ENCODE results near the gene CTBP2.
"Not testable (repeated sequence)": the region's sequence is repeated elsewhere in the genome, so short reads cannot be mapped to it uniquely, and the experiment has no call there.

The CTBP2 gene

GRCh38 chr10:125156739-125157480, 3.5 kb downstream of the CTBP2 start:
- no peak for DNase-seq

DNA sequence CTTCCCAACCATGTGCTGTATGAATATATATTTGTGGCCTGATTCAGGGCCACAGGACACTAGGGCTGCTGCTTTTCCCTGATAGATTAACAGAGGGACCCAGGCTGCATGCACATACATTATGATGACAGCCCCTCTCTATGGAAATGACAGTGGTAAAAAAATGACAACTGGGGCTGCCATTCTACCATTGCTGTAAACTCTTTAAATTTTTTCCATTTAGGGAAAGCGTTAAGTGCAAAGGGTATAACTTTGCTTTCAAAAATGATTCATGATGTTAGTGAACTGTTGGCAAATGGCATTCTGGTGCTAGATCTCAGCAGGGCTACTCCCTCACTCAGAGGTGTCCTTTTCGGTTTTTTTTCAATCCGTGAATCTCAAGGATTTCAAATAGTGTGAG, 4.2 kb downstream of the CTBP2 start:
- no peak for DNase-seq

DNA sequence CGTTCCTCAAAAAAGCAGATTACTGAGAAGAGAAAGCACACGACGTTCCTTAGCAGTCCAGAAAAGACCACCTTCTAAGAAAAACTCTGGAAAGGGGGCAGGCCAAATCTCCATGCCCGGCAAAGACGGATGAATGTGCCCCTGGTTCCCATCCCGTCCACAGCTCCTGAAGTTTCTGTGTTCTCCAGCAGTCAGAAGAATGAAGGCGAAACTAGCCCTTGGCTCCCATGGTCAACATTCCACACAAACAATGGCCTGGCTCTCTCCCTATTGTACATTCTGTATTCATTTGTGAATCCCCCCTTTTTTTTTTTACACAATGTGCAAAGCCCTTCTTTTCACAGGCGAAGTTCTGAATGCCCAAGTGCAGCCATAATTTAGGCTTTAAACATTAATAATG, 5.3 kb downstream of the CTBP2 start:
- DNase-seq: no peak

DNA sequence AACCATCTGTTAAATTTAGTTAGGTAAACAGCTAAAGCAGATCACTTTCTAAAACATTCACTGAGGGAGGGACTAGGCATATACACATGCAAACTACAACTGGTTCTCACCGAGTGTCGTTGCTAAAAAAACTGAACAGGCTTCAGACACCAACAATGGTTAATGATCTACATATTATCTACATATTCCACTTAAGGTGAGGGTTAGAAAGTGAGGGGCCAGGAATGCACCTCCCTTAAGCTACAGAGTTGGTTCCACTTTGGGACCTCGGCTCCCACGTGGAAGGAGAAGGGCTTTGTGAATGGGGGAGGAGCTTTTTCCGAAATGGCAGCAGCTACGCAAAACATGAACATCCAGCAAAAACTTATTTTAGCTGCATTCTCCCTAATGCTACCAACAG, 5.8 kb downstream of the CTBP2 start:
- no peak for DNase-seq

DNA sequence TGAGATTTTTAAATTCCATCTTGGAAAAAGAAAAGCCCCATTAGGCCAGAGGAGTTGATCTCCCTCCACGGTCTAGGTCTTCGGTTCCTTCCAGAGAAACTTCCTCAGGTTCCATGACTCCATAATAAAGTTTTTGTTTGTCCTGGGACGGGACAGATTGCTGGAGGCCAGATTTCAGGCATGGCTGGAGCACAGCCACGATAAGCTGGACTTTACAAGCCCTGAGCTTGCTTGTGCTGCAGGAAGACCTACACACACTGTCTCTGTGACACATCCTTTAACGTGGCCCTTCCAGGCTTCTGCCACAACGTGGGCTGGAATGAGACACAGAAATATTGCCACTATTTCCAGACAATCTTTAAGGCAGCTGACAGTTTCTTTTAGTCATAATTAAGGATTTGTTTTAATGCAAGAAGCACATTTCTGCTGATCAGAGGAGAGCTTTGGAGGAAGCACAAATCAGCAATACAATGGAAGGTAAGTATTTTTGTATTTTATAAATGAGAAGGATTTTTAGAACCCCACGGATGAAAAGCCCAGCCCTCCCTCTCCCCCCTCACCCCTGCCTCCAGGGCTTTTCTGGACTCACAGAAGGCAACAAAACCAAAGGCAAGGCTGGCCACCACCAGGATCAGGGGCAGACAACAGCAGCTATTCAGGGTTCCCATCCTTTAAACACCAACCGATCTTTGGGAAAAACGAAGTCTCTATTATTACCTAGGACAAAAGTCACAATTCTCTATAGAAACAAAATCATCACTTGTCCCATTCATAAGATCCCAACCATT, 6.5 kb downstream of the CTBP2 start:
- DNase-seq: no peak

DNA sequence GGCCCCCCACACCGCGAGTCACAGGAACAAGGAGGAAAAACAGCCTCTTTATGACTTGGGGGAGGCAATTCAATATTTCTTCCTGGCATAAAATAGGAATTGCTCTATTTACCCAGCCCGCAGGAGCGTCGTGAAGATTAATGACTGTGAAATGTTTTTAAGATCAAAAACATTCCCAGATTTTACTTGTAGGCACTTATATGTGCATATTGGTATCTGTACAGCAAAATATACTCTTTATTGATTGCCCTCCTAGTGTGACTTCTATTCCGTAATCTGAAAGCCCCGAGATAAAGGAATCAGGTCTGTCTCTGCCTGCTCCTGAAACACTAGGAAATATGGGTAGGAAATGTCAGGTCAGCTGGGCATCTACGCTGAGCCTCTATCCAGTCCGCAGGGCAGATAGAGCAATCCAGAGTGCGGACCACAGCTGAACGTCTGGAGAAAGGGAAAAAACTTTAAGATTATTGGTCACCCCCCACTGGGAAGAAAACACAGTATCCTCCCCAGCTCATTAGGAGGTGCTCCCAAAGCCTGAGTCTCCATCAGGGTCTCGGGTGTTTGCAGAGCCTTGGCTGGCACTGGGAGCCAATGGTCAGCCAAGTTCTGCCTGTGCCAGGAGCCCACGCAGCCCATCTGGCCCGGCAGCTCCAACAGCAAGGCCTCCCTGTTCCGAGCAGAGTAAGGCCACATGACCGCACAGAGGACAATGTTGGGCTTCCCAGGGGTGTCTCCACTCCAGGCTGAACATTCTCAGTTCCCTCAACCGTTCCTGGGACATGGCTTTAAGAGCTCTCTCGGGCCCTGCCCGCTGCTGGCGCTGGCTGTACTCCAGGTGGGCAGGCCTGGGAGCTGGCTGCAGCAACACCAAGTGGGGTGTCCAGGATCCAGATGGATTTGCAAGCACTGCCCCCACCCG, 7.7 kb downstream of the CTBP2 start:
- no peak for DNase-seq

DNA sequence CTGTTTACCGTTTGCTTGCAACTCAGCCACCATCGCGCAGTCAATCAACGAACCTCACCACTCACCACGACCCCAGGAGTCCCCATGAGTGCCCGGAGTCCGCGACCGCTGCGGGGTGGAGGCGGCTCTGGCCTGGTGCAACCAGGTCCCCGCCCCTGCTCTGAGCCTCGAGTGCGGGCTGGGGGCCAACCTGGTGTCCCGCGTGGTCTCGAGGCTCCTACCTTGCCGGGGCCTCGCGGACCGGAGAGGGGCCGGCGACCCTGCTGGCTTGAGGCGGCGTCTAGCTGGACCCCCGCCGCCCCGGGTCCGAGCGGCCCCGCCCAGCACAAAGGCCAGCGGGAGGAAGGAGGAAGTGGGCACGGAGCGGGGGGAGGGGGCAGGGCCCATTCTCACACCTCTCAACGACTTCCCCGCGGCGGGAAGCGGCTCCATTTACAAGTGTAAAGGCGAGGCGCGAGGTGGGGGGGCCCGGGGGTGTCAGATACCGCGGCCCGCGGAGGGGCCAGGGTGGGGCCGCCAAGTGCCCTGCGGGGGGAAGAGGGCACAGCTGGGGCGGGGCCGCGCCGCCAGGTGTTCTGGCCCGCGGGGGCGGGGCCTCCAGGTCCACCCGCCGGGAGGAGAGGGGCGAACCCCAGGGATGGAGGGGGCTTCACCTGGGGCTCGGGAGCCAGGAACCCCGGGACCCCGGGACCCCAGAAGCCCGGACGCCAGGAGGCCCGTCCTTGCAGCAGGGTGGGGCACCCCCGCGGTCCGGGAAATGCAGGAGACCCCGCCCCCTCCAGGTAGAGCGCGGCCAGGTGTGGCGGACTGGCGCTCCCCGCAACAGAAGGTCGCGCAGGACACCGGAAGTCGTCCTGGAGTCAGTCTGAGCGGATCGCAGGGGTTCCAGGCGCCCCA, 8.6 kb downstream of the CTBP2 start:
- no peak for DNase-seq

GRCh38 chr10:125151170-125151552, 9.2 kb downstream of the CTBP2 start:
- DNase-seq: no peak

DNA sequence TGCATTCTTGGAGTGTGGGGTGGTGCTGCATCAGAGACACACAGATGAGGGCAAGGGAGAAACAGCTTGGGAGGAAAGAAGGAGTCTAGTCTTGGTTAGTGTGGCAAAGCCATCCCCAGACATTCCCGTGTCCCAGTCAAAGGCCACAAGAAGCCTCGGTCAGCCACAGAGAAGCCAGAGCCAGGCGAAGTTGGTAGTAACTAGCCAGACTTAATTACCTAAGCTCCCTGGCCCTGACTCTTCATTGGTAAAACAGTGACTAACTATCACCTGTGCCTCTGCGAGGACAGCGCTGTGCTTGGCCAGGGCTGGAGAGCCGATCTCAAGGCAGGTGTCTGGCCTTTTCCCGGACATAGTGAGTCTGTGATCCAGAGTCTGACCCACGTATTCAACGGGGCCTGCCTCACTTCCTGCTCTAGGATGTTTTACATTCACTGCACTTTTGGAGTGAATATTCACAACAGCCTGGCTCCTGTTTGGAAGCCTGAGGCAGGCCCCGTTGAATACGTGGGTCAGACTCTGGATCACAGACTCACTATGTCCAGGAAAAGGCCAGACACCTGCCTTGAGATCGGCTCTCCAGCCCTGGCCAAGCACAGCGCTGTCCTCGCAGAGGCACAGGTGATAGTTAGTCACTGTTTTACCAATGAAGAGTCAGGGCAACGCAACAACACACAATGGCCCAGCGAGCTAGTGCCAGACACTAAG, 9.8 kb downstream of the CTBP2 start:
- not testable (repeated sequence) for DNase-seq

DNA sequence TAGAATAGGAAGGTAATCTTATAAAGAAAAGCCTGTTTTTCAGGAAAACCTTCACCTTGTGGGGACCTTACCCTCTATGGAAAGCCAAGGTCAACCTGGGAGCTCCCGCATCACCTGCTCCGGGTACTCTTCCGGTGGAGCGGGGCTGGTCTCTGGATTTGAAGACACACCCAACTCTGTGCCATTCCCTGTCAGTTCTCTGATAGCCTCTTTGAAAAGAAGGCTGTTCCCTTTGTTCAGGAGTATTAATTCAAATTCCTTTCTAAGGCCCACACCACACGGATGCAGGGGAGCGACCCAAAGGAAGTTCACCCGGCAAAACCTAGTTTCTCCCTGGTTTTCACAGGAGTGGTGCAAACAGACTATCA, 10.7 kb downstream of the CTBP2 start:
- no peak for DNase-seq

GRCh38 chr10:125149036-125149679, 11.2 kb downstream of the CTBP2 start:
- DNase-seq: no peak

DNA sequence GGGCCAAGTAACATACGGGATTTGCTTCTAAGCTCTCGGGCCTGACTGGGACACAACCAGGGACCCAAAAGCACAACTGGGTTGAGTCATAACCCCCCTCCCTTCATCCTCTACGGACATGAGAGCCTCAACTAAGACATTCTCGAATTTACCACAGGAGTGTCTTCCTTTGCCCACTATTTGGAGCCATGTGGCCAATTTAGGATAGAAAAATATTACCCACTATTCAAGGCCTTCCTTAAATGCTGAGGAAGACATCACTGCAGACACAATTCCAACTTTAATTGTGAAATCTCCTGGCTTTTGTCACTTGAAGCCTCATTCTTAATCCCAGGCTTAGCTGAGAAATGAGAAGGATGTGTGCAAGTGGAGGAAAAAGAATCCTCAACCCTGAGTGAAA, 11.8 kb downstream of the CTBP2 start:
- DNase-seq: no peak

- DNase-seq: no peak
Observed at GRCh38 chr10:125147971-125148439, 12.4 kb downstream of the CTBP2 start.

DNA sequence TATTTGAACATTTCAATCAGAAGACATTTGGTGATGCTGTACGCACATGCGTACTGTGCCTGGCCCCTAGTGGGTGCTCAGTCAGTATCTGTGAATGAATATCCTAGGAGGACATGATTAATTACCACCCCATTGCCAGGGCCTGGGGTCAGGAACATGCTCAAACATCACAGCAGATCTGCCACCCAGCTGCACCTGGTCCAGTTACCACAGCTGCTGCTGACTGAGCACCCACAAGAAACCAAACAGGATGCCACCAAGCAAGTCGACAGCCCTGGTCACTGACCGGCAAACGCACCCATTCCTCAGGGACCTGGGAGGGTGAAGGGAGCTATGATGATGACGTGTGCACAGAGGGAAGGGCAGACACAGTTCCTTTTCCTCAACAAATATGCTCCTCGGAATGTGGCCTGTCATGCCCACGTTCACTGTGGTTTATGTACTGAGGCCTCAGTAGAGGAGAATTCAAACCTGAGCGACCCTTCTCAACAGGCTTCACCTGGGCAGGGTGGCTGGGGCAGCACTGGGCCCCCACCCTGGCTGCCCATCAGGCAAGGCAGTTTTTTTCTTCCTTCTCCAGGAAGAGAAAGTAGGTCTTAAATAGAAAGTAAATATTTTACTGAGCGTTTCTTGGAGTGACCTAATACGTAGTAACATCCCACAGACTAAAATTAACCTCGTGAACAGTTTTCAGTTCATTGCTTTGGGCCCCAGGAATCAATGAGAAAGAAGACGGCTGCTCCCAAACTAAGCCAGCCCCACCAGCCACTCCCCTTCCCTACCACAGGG, 13.4 kb downstream of the CTBP2 start:
- DNase-seq: no peak

DNA sequence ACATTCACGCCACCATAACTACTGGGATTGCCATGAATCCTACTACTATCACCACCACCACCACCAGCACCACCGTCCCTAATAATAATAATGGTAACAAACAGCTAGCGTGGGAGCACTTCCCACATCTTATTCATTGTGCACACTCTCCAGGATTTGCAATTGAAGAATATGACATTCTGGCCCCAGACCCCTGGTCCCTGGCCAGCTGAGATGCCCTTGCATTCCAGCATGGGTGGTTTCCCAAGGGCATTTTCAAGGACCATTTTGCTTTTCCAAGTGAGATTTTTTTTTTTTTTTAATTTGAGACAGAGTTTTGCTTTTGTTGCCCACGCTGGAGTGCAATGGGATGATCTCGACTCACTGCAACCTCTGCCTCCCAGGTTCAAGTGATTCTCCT, 14.7 kb downstream of the CTBP2 start:
- DNase-seq: no peak

- DNase-seq: no peak
Observed at GRCh38 chr10:125144693-125145623, 15.4 kb downstream of the CTBP2 start.

- DNase-seq: no peak
Observed at GRCh38 chr10:125144206-125144605, 16.2 kb downstream of the CTBP2 start.

- no peak for DNase-seq
Observed at GRCh38 chr10:125142946-125143345, 17.4 kb downstream of the CTBP2 start.

GRCh38 chr10:125141860-125142484, 18.4 kb downstream of the CTBP2 start:
- no peak for DNase-seq
